ENCODE data around the gene CDKN2AIPNL.

GRCh38 chr5:134430001-134430569 lies 18.4 kb upstream of the CDKN2AIPNL start:
- no peak for TF ChIP-seq BRCA1 (CRISPR knock-in tag; IDR thresholded peaks at IDR 0.05)
- no peak for TF ChIP-seq CTCF (CRISPR knock-in tag; IDR thresholded peaks at IDR 0.05)
- TF ChIP-seq MYC (CRISPR knock-in tag; IDR thresholded peaks at IDR 0.05; ENCODE audit: borderline replicate concordance) = no peak
- TF ChIP-seq PRPF4 (IDR thresholded peaks at IDR 0.05; ENCODE audit: low read depth, low read length, poor library complexity, severe bottlenecking) = no peak
- no peak for TF ChIP-seq PRDM4 (CRISPR knock-in tag; IDR thresholded peaks at IDR 0.05; ENCODE audit: borderline replicate concordance)
- no peak for TF ChIP-seq CHCHD3 (CRISPR knock-in tag; IDR thresholded peaks at IDR 0.05)
- no peak for TF ChIP-seq ZNF354B (CRISPR knock-in tag; IDR thresholded peaks at IDR 0.05)
- no peak for TF ChIP-seq ZNF607 (CRISPR knock-in tag; IDR thresholded peaks at IDR 0.05; ENCODE audit: borderline replicate concordance)
- TF ChIP-seq ZNF446 (CRISPR knock-in tag; IDR thresholded peaks at IDR 0.05) = no peak
- no peak for TF ChIP-seq ATF5 (CRISPR knock-in tag; IDR thresholded peaks at IDR 0.05; ENCODE audit: low read depth)
- no peak for TF ChIP-seq POLR2A (IDR thresholded peaks at IDR 0.05; ENCODE audit: insufficient read depth in 1 of 2, low read depth in 2 of 2, low read length in 2 of 2)
- TF ChIP-seq CERS6 (CRISPR knock-in tag; IDR thresholded peaks at IDR 0.05) = no peak

All from HepG2 (cell line).